ENCODE results near the gene MYO9A.
A peak's percentile ranks its signal among the peaks of the same experiment; 100 is the strongest.

MYO9A gene

GRCh38 chr15:72118017-72118978 lies at the start of gene MYO9A, which contains the start of gene SENP8:
TSS of gene MYO9A (minus strand) at chr15:72118150. CDS start at chr15:72046563, 71,587 bp downstream.
TSS of gene SENP8 (plus strand) at chr15:72118403. CDS start at chr15:72139624, 21,221 bp downstream.
- DNase-seq, result peak; percentile 100

GRCh38 chr15:72167445-72167844 lies 49.5 kb upstream of the MYO9A start:
- DNase-seq, result no peak

GRCh38 chr15:72166716-72167417 lies 48.9 kb upstream of the MYO9A start:
- no peak for DNase-seq

- no peak for DNase-seq
Measured at GRCh38 chr15:72163719-72164118, 45.8 kb upstream of the MYO9A start.

GRCh38 chr15:72162569-72162968 lies 44.6 kb upstream of the MYO9A start:
- DNase-seq, result no peak

GRCh38 chr15:72161361-72162132 lies 43.6 kb upstream of the MYO9A start:
- no peak for DNase-seq

- DNase-seq, result no peak
Measured at GRCh38 chr15:72160696-72161245, 42.8 kb upstream of the MYO9A start.

- no peak for DNase-seq
Measured at GRCh38 chr15:72156928-72157327, 39.0 kb upstream of the MYO9A start.

GRCh38 chr15:72155635-72156616 lies 38.0 kb upstream of the MYO9A start:
- DNase-seq, result peak; percentile 92

- peak; percentile 74 for DNase-seq
Measured at GRCh38 chr15:72155003-72155621, 37.2 kb upstream of the MYO9A start.

- no peak for DNase-seq
Measured at GRCh38 chr15:72154316-72154715, 36.4 kb upstream of the MYO9A start.

GRCh38 chr15:72153269-72154000 lies 35.5 kb upstream of the MYO9A start:
- no peak for DNase-seq

- DNase-seq, result no peak
Measured at GRCh38 chr15:72147418-72147817, 29.5 kb upstream of the MYO9A start.

GRCh38 chr15:72146934-72147333 lies 29.0 kb upstream of the MYO9A start:
- DNase-seq, result no peak

- no peak for DNase-seq
Measured at GRCh38 chr15:72146221-72146620, 28.3 kb upstream of the MYO9A start.

- no peak for DNase-seq
Measured at GRCh38 chr15:72141171-72142084, 23.5 kb upstream of the MYO9A start.

- no peak for DNase-seq
Measured at GRCh38 chr15:72140088-72140487, 22.1 kb upstream of the MYO9A start.

- no peak for DNase-seq
Measured at GRCh38 chr15:72139667-72140066, 21.7 kb upstream of the MYO9A start.

All from right forelimb (tissue), 1 donor.